Breast epithelium (tissue), 3 donors: ENCODE data around the gene LGALS9C.
"Not testable (repeated sequence)": the region's sequence is repeated elsewhere in the genome, so short reads cannot be mapped to it uniquely, and the experiment has no call there.

Experiments
- POLR2A ChIP-seq: fragments of 450-650 bp; IDR thresholded peaks from one replicate; pipeline ENCODE4 v1.6.1; 2016; ENCODE audit warnings: antibody characterized with exemption, mild to moderate bottlenecking, moderate library complexity
- TF ChIP-seq, protein P1 (sequence below), 3 donors: fragments of 450-650 bp; IDR thresholded peaks; one replicate each; pipeline ENCODE4 v1.5.1; 2016 to 2017; ENCODE audit warnings: antibody characterized with exemption in 3 of 3, mild to moderate bottlenecking in 3 of 3, moderate library complexity in 3 of 3

DNA sequence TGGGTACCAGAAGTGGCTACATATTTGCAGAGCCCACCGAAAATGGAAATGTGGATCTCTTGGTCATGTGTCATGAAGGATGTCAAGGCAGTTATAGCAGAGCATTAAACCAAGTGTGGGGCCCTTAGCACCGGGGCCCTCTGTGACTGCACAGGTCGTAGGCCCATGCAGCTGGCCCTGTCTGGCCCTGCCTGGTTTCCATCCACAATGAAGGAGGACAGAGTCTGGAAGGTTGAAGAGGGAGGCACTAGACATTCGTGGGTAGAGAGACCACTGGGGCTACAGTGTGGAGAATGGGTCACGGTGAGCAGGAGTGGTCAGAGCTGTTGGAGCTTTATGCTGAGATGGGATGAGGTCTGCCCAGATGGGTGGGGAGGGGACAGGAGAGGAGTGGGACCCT, 9.6 kb upstream of the LGALS9C start:
- TF ChIP-seq POLR2A: not testable (repeated sequence)
- TF ChIP-seq, protein P1, sequence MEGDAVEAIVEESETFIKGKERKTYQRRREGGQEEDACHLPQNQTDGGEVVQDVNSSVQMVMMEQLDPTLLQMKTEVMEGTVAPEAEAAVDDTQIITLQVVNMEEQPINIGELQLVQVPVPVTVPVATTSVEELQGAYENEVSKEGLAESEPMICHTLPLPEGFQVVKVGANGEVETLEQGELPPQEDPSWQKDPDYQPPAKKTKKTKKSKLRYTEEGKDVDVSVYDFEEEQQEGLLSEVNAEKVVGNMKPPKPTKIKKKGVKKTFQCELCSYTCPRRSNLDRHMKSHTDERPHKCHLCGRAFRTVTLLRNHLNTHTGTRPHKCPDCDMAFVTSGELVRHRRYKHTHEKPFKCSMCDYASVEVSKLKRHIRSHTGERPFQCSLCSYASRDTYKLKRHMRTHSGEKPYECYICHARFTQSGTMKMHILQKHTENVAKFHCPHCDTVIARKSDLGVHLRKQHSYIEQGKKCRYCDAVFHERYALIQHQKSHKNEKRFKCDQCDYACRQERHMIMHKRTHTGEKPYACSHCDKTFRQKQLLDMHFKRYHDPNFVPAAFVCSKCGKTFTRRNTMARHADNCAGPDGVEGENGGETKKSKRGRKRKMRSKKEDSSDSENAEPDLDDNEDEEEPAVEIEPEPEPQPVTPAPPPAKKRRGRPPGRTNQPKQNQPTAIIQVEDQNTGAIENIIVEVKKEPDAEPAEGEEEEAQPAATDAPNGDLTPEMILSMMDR (IDR thresholded peaks at IDR 0.05): not testable (repeated sequence)
